GM18858 (cell line): ENCODE data around the gene FHAD1.

Experiments
- ATAC-seq: cut with Tn5 transposase; IDR thresholded peaks from one replicate; pipeline ENCODE4 v1.9.1; 2021; ENCODE audit not compliant: unreplicated experiment

FHAD1 gene

DNA sequence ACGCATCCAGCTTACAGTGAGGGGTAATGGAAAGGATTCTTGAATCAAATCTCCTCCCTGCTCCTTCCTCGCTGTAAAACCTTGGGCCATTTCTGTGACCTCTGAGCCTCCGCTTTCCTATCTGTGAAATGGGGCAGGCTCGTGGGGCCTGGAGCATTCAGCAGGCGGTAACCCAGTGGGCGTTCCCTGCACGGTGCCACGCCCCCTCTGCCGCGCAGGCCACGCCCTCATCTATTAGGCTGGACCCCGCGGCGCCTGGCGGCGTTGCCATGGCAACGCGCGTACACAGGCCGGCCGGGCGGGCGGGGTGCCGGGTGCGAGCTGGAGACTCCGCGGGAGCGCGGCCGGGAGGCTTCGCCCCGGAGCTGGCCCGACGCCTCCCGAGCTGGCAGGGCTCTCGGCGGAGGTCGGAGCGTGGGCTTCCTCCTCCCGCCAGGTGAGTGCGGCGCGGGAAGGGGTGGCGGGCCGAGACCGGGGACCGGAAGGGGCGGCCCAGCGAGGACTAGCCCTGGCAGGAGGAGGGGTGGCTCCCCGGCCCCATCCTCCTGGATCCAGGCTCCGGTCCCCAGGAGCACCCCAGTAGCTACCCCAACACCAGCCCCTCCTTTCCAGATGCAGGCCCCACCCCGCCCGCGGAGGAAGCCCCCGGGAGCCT lies at the start of gene FHAD1:
Gene FHAD1, plus strand, starts transcription at position 264 of the 655 bp plus-strand sequence. CDS start 4,562 bp downstream, outside the sequence.
- no peak for ATAC-seq

DNA sequence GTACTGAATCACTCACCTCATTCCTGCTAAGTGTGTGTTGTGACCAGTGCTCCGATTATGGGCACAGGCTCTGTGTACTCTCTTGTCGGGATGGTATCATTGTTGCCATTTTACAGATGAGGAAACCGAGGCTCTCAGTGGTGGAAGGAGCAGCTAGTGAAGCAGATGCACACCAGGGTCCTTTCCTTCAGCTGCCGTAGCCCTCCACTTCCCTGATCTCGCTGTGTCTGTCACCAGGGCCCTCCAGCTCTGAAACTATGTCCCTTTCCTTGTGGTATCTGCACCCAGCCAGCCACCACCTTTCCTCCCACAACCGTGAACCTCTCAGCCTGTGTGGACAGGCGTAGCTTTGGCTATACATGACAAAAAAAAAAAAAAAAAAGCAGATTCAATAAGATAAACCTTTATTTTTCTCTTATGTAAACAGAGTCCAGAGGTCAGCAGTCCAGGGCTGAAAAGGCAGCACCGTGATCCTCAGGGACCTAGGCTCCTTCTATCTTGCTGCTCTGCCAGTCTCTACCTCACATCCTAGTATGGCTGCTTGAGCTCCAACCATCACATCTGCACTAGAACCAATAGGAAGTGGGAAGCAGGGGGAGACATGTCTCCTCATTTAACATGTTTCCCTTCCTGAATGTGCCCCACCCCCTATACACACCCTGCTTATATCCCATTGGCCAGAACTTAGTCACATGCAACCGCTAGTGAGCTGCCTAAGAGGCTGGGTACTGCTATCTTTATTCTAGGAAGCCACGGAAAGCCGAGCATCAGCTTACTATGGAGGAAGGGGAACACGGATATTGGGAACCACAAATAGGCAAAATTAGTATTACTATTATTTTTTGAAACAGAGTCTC lies 49.2 kb upstream of the FHAD1 start:
- ATAC-seq = no peak

DNA sequence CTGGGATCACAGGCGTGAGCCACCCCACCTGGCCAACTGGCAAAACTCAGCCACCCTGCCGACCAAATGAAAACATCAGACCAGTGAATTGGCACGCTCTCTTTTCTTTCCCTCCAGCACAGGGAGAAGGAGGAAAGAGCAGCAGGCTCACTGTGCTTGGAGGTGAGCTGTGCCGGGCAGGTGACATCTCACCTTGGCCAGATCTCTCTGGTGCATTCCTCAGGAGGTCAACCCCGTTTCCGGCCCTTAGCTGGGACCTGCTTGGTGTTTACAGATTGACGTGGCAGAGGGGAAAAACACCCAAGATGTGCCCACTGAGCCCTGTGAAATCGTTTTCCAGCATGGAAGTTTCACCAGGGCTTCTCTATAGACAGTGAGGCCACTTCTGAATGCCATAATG lies 48.3 kb upstream of the FHAD1 start:
- ATAC-seq = no peak

DNA sequence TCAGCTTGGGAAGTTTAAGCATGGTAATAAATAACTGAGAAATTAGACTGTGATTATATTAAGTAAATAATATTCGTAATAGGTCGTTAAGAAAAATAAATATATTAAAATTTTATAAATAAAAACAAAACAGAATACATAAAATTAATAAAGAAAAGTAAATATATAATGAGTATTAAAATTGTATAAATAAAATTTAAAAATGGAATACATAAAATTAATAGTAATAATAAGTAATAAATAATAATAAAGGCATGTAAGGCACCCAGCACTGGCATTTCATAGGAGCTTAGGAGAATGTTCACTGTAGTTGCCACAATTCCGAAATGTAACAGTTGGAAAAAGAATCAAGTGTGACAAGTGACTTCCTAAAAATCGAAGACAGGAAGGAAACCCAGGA lies 45.8 kb upstream of the FHAD1 start:
- ATAC-seq = no peak

DNA sequence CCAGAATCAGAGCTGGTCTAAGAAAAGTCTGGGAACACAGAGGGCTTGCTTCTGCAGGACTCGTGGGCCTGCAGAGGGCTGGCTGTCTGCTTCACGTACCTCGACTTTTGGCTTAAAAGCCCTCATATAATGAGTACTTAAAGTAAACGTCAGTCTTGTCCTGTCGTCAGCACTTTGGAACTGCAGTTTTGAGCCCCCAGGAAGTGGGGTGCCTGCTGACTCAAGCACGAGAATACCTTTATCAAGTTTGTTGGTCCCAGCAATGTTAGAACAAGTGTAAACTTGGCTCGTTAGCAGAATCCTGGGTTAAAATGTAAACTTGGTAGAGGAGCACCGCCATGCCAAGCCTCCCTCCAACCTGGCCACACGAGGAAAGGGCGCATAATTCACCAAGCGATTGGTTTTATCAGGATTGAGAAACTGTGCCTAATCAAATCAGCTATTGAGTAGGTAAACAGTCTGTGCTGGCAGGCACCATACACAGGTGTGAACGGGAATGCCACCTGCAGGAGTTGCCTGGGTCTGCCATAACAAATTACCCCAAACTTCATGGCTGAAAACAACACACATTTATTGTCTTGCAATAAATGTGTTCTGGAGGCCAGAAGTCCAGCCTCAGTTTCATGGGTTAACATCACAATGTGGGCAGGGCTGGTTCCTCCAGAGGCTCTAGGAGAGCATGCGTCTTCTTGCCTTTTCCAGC lies 45.0 kb upstream of the FHAD1 start:
- no peak for ATAC-seq

DNA sequence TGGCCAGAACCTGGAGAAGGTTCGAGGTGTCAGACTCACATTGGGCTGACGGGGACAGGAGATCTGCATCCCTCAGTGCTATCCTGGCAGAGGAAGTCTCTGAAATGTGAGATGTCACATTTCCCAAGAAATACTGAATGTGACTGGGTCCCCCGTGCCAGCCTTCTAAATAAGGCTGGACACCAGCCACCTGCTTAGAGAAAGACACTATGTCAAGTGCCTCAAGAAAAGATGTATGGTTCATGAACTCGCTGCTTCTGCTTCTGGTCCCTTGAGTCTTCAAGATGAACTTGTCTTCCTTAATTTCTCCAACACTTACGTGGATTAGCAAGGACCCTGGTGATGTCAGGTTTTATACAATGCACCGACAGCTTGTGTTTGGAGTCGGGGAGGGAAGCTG lies 42.1 kb upstream of the FHAD1 start:
- no peak for ATAC-seq

GRCh38 chr1:15205586-15206346 lies 41.3 kb upstream of the FHAD1 start:
- ATAC-seq = no peak

DNA sequence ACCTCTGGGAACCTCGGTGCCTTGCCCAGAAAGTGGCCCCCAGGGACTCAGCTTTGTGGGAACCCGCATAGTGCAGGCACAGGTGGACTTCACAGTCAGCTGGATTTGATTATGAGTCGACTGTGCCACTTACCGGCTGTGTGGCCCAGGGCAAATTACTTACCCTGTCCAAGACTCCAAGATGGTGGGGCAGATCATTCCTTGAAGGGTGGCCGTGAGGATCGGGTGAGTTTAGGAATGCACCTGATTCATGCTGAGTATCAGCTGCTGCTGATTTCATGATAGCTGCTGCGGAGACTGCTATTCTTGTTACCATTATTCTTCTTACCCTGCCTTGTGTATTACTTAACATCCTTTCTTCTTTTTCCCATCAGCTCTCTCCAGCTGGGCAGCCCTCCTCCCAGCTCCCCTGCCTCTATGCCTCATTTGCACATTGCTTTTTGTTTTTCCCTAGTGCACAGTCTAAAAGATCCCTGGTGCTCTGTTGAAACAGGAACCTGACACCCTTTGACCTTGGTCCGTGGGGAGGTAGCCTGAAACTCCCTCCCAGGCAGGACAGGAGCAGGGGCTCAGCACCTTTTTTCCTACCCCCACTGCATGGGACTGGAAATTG lies 40.5 kb upstream of the FHAD1 start:
- ATAC-seq = no peak

GRCh38 chr1:15207031-15207828 lies 39.8 kb upstream of the FHAD1 start:
- ATAC-seq = no peak

DNA sequence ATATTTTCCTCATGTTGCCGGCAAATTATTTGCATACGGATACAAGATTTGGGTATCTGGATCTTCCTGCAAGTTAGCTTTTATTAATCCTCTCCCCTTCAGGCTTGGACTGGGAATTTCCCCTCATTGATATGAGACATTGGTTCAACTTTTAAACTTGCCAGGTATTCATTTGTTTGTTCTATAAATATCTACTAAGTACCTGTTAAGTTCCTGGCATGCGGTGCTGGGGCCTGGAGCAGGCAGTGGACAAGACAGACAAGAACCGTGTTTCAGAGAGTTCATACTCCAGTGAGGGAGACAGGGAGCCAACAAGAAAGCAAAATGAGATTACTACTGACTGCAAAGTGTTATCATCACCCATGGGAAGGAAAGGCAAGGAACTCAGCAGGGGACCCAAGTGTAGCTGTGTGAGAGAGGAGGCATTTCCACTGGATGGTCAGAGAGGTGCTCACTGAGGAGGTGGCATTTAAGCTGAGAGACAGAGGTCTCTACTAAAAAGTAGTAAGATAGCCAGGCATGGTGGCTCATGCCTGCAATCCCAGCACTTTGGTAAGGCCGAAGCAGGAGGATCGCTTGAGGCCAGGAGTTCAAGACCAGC lies 39.1 kb upstream of the FHAD1 start:
- no peak for ATAC-seq

DNA sequence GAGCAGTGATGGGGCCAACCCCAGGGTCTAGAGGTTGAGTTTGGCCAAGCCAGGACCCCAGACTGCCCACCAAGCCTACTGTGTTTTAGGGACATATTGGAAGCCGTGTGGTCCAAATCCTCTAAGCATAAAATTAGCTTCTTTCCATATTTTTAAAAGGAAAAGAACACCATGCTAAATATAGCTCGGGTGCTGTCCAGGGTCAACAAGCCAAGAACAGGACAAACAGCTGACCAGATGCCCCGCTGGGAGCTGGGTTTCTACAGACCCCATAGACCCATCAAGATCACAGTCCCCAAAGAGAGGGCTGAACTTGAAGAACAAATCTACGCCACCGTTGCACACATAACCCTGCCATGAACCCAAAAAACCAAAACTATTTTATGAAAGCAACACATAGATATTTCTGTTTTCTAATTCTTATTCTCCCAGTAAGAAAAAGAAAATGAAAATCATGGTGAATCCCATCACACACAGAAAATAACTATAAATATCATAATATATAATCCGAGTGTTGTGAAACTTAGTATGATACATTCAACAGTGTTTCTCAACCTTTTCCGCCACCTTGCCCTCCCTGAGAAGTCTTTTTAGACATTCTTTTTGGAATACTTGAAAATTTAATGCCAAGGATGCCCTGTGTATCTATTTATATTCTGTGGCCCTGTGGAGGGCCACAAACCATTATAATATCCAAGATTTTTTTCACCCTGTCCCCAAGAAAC lies 36.2 kb upstream of the FHAD1 start:
- ATAC-seq = no peak

GRCh38 chr1:15211424-15211823 lies 35.6 kb upstream of the FHAD1 start:
- no peak for ATAC-seq

GRCh38 chr1:15212216-15212953 lies 34.6 kb upstream of the FHAD1 start:
- ATAC-seq = no peak

- no peak for ATAC-seq
These were observed 34.1 kb upstream of the FHAD1 start for GRCh38 chr1:15212954-15213291.

- ATAC-seq = no peak
These were observed 33.6 kb upstream of the FHAD1 start for GRCh38 chr1:15213341-15213821.

DNA sequence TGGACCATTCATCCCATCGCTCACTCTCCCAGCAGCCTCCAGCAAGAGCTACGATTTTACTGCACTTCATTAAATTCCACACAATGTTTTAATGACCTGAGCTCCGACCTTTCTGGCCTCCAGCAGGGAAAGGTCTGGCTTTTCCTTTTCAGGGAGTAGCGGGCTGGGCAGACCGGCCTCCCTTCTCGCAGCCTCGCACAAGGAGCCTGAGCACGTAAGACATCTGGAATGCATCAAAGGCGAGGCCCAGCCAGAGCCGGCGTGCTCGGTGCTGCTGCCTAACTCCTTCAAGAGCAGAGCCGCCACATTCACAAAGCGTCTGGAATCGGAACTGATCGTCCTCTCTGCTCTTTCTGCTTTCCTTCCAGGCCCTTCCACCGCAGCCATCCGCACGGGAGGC lies 32.5 kb upstream of the FHAD1 start:
- no peak for ATAC-seq

GRCh38 chr1:15215116-15215515 lies 31.9 kb upstream of the FHAD1 start:
- ATAC-seq = no peak

GRCh38 chr1:15217654-15218053 lies 29.4 kb upstream of the FHAD1 start:
- no peak for ATAC-seq
